HG02981 (cell line): ENCODE measurements around the gene APOLD1.
"Not testable (repeated sequence)": the region's sequence is repeated elsewhere in the genome, so short reads cannot be mapped to it uniquely, and the experiment has no call there.

Experiments
- ATAC-seq: cut with Tn5 transposase; IDR thresholded peaks from one replicate; pipeline ENCODE4 v1.9.1; 2021; ENCODE audit warnings: mild to moderate bottlenecking, moderate library complexity; ENCODE audit not compliant: unreplicated experiment

Gene APOLD1

DNA sequence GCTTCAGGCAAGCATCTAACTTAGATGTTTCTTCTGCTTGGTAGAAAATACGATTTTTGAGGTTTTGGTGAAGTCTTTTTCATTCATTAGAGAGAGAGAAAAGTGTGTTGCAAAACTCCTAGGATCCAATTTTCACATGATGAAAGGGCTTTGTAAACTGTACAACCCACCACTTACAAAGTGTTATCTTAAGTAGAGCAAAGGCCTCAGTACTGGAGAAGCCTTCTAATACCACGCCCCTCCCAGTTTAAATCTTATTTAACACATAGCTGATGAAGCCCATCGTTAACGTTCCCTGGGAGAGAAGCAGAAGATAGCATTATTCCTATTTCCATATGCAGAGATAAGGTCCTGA lies 869 bp downstream of the APOLD1 start:
- ATAC-seq, result peak; percentile 4

DNA sequence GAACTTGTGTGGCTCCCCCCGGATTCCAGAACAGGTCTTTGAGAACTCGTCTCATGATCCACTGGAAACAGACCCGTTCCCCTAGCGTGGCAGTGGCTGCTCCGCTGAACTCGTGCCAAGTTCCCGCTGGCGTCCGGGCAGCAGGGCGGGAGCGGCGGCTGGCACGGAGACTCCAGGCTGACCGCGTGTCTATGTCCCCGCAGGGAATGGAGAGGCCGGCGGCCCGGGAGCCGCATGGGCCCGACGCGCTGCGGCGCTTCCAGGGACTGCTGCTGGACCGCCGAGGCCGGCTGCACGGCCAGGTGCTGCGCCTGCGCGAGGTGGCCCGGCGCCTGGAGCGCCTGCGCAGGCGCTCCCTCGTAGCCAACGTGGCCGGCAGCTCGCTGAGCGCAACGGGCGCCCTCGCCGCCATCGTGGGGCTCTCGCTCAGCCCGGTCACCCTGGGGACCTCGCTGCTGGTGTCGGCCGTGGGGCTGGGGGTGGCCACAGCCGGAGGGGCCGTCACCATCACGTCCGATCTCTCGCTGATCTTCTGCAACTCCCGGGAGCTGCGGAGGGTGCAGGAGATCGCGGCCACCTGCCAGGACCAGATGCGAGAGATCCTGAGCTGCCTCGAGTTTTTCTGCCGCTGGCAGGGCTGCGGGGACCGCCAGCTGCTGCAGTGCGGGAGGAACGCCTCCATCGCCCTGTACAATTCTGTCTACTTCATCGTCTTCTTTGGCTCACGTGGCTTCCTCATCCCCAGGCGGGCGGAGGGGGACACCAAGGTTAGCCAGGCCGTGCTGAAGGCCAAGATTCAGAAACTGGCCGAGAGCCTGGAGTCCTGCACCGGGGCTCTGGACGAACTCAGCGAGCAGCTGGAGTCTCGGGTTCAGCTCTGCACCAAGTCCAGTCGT lies 1.5 kb downstream of the APOLD1 start:
- peak; percentile 84 for ATAC-seq

DNA sequence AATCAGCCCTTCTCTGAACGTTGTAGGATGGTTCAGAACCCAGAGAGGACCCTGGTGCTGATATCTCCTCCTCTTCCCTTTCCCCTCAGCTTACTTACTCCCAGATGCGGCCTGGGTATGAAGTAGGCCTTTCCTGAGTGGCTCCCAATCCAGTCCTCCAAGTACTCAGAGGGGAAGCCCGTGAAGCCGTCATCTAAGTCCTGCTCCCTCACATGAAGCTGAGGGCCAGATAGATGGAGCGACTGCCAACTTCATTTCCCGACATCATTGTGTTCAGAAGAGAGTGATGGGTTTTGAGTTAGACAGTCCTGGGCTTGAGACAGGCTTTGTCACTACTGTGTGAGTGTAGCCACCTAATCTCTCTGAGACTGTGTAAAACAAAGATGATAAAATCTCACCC lies 2.7 kb downstream of the APOLD1 start:
- no peak for ATAC-seq

GRCh38 chr12:12788675-12789368 lies 3.4 kb downstream of the APOLD1 start:
- ATAC-seq, result peak; percentile 49

GRCh38 chr12:12790956-12791355 lies 5.5 kb downstream of the APOLD1 start:
- ATAC-seq, result no peak

- no peak for ATAC-seq
Observed at GRCh38 chr12:12791756-12792369, 6.4 kb downstream of the APOLD1 start.

DNA sequence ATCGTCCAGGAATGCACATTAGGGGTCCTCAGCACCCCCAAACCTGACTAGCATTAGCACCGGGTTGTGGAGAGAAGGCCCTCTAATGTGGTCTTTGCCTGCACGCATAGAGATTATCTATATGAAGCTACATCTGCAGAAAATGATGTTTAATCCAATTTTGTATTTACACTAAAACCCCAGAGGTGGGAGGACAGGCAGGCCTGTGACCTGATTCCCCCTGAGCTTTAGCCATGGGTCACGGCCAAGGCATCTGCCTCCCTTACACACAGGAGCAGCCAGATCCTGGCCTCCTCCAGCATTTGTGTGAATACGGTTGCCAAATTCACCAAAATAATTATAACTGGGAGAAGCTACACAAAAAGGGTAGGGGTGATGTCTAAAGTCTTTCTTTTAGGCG lies 7.0 kb downstream of the APOLD1 start:
- ATAC-seq, result no peak

DNA sequence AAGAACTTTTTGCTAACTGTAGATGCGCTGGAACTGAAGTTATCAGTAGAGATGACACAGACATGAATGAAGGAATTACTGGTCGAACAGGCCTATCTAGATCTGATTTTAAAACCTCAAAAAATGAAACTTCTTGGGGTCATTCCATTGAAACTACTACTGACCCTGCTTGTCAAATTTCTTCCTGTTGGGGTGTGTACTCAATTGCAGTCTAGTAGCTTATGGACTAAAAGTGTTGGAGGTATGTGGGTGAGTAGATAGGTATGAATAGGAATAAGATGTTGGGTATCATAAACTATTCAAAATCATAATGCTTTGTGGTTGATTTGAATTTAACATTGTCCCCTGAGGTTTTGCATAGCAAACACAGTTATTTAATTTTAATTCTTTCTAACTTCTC lies 9.2 kb downstream of the APOLD1 start:
- ATAC-seq, result no peak

DNA sequence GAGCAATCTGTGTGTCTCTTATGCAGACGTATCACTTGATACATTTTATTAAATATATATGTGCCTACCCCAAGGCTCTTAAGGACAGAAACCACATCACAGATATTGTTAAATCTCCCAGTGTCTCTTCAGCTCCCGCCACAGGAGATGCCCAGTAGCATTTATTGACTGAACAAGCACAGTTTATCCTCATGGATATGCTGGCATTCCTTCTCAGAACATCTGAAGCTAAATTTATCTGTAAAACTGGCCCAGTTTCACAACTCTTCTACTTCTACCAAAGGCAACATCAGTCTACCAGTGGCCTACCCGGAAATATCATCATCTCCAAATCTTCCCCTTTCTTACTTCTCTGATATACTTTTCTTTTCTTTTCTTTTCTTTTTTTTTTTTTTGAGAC lies 10.7 kb downstream of the APOLD1 start:
- no peak for ATAC-seq

GRCh38 chr12:12796928-12797793 lies 11.7 kb downstream of the APOLD1 start:
- ATAC-seq, result no peak

DNA sequence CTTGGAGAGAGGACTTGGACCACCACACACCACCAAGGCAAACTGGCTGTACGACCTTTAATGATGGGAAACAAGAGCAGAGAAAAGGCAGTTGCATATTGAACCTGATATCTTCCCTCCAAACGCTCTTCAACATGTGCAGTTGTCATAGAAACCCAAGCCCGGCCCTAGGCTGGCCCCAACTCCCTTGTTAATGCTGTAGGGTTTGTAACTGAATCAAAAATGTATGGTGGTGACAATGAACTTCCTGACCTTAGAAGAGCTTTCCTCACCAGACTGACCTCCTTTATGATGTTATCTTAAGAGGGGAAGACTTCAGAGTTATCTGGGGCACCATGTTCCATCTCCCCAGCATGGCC lies 12.3 kb downstream of the APOLD1 start:
- no peak for ATAC-seq

- no peak for ATAC-seq
Observed at GRCh38 chr12:12798480-12798879, 13.0 kb downstream of the APOLD1 start.

- ATAC-seq, result no peak
Observed at GRCh38 chr12:12799163-12799920, 13.9 kb downstream of the APOLD1 start.

DNA sequence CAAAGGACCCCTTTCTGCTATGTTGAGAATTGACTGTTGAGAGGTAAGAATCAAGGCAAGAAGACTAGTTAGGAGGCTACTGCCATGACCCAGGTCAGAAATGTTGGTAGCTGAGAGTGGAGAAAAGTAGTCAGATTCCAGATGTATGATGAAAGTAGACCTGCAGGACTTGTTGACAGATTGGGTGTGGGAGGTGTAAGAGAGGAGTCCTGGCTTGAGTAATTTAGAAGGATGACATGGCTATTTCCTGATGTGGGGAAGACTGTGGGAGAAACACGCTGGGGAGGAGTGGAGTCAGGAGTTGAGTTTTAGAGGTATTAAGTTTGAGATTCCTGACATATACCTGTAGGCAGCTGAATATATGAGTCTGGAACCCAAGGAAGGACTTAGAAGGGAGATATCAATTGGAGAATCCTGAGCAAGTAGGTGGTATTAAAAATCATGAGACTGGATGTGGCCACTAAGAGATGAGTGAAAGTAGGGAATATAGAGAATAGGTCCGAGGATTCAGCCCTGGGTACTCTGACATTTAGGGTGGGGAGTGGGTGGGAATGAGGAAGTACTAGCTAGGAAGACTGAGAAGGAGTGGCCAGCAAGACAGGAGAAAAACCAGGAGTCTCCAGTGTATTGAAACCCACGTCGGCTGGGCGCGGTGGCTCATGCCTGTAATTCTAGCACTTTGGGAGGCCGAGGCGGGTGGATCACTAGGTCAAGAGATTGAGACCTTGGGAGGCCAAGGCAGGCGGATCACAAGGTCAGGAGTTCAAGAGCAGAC lies 15.1 kb downstream of the APOLD1 start:
- no peak for ATAC-seq

DNA sequence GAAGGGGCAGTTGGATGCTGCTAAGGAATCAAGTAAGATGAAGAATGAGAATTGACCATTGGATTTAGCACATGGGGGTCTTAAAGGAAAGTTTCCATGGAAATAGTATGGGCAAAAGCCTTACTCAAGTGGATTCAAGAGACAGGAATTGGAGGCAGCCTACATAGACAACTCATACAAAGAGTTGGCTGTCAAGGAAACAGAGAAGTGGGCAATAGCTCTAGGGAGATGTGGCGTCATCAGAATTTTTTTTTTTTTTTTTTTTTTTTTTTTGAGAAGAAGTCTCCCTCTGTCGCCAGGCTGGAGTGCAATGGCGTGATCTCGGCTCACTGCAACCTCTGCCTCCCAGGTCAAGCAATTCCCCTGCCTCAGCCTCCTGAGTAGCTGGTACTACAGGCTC lies 16.2 kb downstream of the APOLD1 start:
- ATAC-seq, result not testable (repeated sequence)

DNA sequence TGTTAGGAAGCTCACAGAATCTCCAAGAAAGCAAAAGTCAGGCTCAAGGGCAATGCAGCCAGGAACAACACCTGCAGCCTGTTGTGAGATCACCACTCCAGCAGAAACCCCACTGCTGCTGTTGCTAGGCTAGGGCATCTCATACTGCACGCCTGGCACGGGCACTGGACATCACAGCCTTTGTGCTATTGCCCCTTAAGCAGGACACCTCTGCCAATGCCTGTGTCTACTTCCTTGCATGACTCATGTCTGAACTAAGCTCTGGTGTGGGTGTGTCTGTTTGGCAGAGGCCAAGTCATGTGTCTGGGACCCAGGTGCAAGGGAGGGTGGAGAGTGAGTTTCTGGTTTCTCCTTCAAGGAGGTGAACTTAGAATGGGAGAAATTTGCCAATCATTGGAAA lies 17.7 kb downstream of the APOLD1 start:
- peak; percentile 70 for ATAC-seq

DNA sequence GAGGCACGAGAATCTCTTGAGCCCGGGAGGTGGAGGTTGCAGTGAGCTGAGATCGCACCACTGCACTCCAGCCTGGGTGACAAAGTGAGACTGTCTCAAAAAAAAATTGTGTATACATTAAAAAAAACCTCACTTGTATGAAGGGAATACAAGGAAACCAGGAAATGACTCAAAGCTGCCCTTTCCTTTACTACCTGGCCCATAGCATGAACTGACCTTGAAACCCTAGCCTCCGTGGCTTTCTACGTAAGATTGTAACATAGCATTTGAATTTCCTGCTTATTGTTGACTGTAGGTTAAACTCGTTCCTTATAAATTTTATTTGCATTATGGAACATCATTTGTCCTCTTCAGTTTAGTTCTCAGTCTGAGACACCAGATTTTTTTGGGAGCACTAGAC lies 18.6 kb downstream of the APOLD1 start:
- no peak for ATAC-seq

- no peak for ATAC-seq
Observed at GRCh38 chr12:12804432-12804886, 19.0 kb downstream of the APOLD1 start.

GRCh38 chr12:12806784-12807516 lies 21.5 kb downstream of the APOLD1 start:
- ATAC-seq, result no peak
